ENCODE results near the gene ESPL1. TPM values are rescaled to one million over a fixed set of nuclear protein-coding genes. Genes with fewer than 3 reads are reported as not detected.

The ESPL1 gene
- total RNA-seq = 0.66 and 19.0 TPM in 2 replicates

DNA sequence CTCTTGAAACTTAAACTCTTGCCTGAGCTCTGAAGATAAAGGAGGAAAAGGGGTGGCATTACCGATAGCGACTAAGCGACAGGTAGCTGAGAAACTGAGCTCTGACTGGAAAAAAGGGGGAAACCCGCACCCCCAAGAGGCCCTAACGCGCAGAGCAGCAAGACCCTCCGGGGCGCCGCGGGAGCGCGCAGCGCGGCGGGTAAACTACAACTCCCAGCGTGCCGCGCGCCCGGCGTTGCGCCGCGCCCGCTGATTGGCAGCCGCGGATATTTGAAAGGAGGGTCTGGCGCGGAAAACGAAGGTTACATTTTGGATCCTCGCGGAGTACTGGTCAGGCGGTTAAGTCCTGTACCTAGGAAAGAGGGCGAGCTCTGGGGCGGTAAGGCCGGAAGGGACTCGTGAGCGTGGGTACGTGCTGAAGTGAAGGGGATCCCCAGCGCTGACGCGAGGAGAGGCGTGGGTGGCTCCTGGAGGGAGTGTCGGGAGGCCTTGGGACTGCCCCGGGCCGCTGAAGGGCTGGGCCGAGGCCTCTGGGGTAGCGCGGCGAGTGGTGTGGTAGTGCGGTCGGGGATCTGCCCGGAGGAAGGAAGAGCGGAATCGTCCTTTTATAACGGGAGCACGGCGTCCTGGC lies at the start of gene ESPL1:
TSS of gene ESPL1 (plus strand) at position 301 of the 631 bp plus-strand sequence. CDS start 468 bp downstream, outside the sequence.

DNA sequence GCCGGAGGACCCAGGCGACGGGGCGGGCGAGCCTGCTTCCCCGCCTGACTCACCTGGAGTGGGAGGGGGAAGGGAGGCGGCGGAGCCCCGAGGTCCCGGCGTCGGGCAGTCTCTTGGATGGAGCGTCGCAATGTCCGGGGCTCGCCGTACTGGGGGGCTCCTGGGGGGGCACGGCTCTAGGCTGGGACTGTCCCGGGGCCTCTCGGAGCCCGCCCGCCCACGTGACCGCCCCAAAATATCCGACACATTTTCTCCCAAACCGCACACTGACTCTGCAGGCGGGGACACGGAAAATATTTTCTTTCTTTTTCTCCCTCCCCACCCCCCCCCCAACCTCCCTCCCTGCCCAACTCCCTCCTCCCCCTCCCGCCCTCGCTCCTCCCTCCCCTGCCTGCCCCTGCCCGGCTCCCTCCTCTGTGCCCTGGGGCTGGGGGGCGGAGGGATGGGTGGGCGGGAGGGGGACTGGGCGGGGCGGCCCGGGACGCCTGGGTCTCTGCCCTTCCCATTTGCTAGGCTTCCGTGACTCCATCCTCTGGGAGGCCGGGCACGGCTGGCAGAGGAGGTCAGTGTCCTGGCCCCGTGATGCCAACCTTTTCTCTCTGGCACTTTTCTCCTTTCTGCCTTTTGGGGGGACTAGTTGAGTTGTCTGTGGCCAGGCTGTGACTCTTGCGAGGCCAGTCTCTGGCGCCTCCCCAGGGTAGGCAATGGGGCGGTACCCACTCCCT lies 36.0 kb upstream of the ESPL1 start, which contains the start of gene RARG:
TSS of gene RARG (minus strand) at position 289 of the 725 bp plus-strand sequence. CDS start 4,664 bp downstream, outside the sequence.

DNA sequence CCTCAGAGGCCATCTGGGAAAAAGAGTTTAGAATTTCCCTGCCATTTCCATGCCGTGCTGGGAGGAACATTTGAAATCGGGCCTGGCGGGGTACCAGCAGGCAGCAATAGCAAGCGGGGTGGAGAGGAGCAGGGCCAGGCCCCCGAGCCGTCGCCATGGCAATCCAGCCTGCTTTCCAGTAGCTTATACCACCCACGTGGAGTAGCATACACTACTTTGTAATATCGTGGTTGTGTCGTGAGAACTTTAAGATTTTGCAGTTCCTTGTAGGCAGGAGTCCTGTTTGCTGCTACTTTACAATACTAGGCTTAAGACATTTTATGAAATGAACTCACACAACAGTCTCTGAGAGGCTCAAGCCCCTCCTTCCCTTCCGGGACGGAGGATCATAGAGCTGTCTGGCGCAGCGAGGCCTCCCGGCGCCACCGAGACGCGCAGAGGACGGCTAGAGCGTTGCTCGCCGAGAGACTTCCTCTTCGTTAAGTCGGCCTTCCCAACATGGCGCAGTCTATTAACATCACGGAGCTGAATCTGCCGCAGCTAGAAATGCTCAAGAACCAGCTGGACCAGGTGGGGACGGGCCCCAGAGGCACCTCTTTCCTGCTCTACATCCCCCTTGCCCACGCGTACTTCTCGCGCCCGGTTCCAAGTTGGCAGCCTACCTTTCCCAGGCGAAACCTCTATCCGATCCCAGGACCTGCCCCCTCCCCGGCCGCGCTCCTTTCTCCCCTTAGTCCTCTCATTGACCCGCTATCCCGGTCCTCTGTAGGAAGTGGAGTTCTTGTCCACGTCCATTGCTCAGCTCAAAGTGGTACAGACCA lies 27.2 kb downstream of the ESPL1 start, which contains the start of gene PFDN5:
TSS of gene PFDN5 (plus strand) at position 473 of the 821 bp plus-strand sequence. CDS start at position 499, 26 bp downstream.

DNA sequence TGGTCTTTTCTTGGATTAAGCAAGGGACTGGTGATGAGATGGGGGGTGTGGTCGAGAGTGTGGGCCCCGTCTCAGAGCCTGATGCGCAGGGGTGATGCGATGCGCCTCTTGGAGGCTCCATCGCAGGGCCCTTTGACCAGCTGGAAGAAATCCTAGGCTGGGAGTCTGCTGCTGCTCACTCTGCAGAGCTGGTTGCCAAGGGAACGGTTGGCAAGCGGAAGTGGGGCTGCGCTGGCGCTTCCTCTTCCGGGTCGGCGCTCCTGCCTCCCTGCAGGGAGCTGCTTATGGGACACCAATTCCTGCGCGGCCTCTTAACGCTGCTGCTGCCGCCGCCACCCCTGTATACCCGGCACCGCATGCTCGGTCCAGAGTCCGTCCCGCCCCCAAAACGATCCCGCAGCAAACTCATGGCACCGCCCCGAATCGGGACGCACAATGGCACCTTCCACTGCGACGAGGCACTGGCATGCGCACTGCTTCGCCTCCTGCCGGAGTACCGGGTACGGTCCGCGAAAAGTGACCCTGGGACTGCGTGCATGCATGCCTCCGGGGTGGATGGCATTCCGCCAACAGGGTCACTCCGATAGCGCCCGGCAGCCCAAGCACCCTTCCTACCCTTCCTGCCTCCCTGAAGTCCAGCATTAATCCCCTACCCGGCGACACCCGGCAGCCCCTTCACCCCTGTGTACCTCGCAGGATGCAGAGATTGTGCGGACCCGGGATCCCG lies 31.5 kb downstream of the ESPL1 start, which contains the start of gene MYG1:
TSS of gene MYG1 (plus strand) at position 242 of the 727 bp plus-strand sequence. CDS start at position 285, 43 bp downstream.

GRCh38 chr12:53336181-53336681 lies 68.1 kb downstream of the ESPL1 start, which contains the start of gene SP7:
Gene SP7 (minus strand): TSS chr12:53336354. CDS start chr12:53335646, 708 bp downstream.

Other genes starting within 250 kb of the ESPL1 start
- 33.7 and 50.1 TPM in 2 replicates for gene TNS2, start 218.2 kb upstream of the ESPL1 start, total RNA-seq
- gene SPRYD3, start 188.9 kb upstream of the ESPL1 start, total RNA-seq = 19.9 and 35.5 TPM in 2 replicates
- 160 and 250 TPM in 2 replicates for gene IGFBP6, start 170.6 kb upstream of the ESPL1 start, total RNA-seq
- gene SOAT2, start 164.8 kb upstream of the ESPL1 start, total RNA-seq = not detected in 2 replicates
- gene ZNF740, start 87.6 kb upstream of the ESPL1 start, total RNA-seq = 8.6 and 15.5 TPM in 2 replicates
- gene CSAD, start 87.4 kb upstream of the ESPL1 start, total RNA-seq = 3.5 and 5.9 TPM in 2 replicates
- gene ITGB7, start 61.0 kb upstream of the ESPL1 start, total RNA-seq = under 0.01 and 0.29 TPM in 2 replicates
- gene RARG, start 36.1 kb upstream of the ESPL1 start, total RNA-seq = 18.2 and 23.9 TPM in 2 replicates
- gene PFDN5, start 27.2 kb downstream of the ESPL1 start, total RNA-seq = 180 and 363 TPM in 2 replicates
- 53.1 and 74.2 TPM in 2 replicates for gene MYG1, start 31.4 kb downstream of the ESPL1 start, total RNA-seq
- gene AAAS, start 53.3 kb downstream of the ESPL1 start, total RNA-seq = 39.4 and 64.6 TPM in 2 replicates
- not detected in 2 replicates for gene SP7, start 68.1 kb downstream of the ESPL1 start, total RNA-seq
- gene SP1, start 111.9 kb downstream of the ESPL1 start, total RNA-seq = 40.3 and 62.7 TPM in 2 replicates
- gene AMHR2, start 155.6 kb downstream of the ESPL1 start, total RNA-seq = 0.44 TPM in 1 of 2 replicates, not detected in the other
- 58.6 and 60.4 TPM in 2 replicates for gene PRR13, start 173.4 kb downstream of the ESPL1 start, total RNA-seq
- 257 and 391 TPM in 2 replicates for gene PCBP2, start 183.8 kb downstream of the ESPL1 start, total RNA-seq
- gene MAP3K12, start 231.2 kb downstream of the ESPL1 start, total RNA-seq = 38.5 and 50.6 TPM in 2 replicates
- gene TARBP2, start 233.0 kb downstream of the ESPL1 start, total RNA-seq = 53.4 and 65.9 TPM in 2 replicates
- not detected in 2 replicates for gene NPFF, start 239.2 kb downstream of the ESPL1 start, total RNA-seq

Data from placental pericyte (primary cell).